Measurements from ENCODE around the gene CD81.

Gene CD81

DNA sequence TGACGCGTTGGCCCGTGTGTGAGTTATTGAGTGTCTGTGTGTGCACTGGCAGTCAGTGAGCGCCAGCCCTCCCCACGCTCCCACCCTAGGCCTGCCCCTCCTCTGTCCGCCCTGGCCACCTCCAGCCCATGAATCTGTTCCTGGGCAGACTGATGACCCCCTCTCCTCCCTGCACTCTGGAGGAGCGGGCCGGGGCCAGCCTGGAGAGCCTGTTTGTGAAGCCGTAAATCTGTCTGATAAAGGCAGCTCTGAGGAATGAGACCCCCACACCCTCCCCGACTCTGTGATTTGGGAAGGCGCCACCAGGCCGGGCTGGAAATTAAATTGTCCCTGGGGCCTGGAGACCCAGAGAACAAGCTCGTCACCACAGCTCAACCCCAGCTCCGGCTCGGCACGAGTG, 32.0 kb downstream of the CD81 start:
- no peaks in the 10 kb centered on the region for H3K9me2 ChIP-seq (replicated peaks; ENCODE audit: low read depth, low read length)
- H3K4me2 ChIP-seq (ENCODE audit: low read depth, low read length, poor library complexity, severe bottlenecking): no peak overlapping the region
- H3K4me3 ChIP-seq (ENCODE audit: low read length, poor library complexity, severe bottlenecking): no peak overlapping the region
- no peaks in the 10 kb centered on the region for H3K4me1 ChIP-seq (ENCODE audit: insufficient read depth, low read length, poor library complexity, severe bottlenecking)
- TF ChIP-seq EZH2phosphoT487 (IDR thresholded peaks at IDR 0.05; ENCODE audit: borderline replicate concordance): no peak
- TF ChIP-seq, protein P1, sequence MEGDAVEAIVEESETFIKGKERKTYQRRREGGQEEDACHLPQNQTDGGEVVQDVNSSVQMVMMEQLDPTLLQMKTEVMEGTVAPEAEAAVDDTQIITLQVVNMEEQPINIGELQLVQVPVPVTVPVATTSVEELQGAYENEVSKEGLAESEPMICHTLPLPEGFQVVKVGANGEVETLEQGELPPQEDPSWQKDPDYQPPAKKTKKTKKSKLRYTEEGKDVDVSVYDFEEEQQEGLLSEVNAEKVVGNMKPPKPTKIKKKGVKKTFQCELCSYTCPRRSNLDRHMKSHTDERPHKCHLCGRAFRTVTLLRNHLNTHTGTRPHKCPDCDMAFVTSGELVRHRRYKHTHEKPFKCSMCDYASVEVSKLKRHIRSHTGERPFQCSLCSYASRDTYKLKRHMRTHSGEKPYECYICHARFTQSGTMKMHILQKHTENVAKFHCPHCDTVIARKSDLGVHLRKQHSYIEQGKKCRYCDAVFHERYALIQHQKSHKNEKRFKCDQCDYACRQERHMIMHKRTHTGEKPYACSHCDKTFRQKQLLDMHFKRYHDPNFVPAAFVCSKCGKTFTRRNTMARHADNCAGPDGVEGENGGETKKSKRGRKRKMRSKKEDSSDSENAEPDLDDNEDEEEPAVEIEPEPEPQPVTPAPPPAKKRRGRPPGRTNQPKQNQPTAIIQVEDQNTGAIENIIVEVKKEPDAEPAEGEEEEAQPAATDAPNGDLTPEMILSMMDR (conservative IDR thresholded peaks at IDR 0.05; ENCODE audit: low read length): no peak
- H3K9ac ChIP-seq (ENCODE audit: low read depth, low read length, poor library complexity, severe bottlenecking): no peak overlapping the region
- no peak overlapping the region for H2AFZ ChIP-seq (ENCODE audit: low read length)
- H3K79me2 ChIP-seq (ENCODE audit: insufficient read depth, low read length): no peaks in the 10 kb centered on the region
- no peaks in the 10 kb centered on the region for H3K9me3 ChIP-seq (ENCODE audit: insufficient read depth, low read depth, low read length)
- no peaks in the 10 kb centered on the region for H4K20me1 ChIP-seq (ENCODE audit: insufficient read depth, low read length, poor library complexity, severe bottlenecking)
- no peaks in the 10 kb centered on the region for H3K36me3 ChIP-seq (ENCODE audit: insufficient read depth, low read length)
- H3F3A ChIP-seq (ENCODE audit: low read depth): no peaks in the 10 kb centered on the region
- H3K27me3 ChIP-seq (ENCODE audit: insufficient read depth, low read length, poor library complexity, severe bottlenecking): no peaks in the 10 kb centered on the region

DNA sequence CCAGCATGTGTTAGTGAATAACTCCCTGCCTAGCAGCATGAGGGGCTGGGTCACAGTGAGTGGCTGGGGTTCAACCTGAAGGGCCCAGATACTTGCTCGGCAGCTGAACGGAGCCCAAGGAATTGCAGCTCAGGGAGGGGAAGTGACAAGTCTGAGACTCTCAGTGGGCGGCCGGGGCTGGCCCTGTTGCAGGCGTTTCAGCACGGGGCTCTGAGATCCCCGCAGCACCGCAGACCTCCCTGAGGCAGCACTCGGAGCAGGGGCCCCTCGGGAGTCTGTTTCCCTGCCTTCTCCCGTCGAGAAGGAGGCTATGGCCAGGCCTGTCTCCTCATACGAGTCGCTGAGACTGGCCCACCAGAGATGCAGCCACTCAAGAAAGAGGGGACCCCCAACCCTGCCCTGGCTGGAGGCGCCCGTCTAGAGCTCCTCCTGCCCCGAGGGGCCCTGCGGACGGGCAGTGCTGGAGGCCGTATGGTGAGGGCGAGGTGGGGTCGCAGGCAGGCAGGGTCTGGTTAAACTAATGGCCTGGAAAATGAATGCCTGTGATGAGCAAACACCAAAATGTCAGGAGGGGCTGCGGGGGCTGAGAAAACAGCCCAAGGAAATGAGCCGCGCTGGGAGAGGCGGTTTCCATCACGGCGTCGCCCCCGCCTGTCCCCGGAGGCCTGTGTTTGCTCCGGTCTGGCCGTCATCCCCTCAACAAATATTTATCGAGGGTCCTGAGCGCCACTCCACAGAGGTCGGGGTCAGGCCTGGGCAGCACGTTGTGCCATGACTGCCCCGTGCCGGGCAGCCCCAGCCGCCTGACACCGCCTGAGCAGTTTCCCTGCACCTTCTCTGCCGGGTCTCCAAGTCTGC, 32.7 kb downstream of the CD81 start:
- TF ChIP-seq EZH2phosphoT487 (IDR thresholded peaks at IDR 0.05; ENCODE audit: borderline replicate concordance): no peak
- TF ChIP-seq, protein P1 (conservative IDR thresholded peaks at IDR 0.05; ENCODE audit: low read length): no peak
- H3K36me3 ChIP-seq (ENCODE audit: insufficient read depth, low read length): no peaks in the 10 kb centered on the region
- H2AFZ ChIP-seq (ENCODE audit: low read length): no peak overlapping the region
- no peaks in the 10 kb centered on the region for H3F3A ChIP-seq (ENCODE audit: low read depth)
- H3K79me2 ChIP-seq (ENCODE audit: insufficient read depth, low read length): no peaks in the 10 kb centered on the region
- H3K27me3 ChIP-seq (ENCODE audit: insufficient read depth, low read length, poor library complexity, severe bottlenecking): no peaks in the 10 kb centered on the region
- H4K20me1 ChIP-seq (ENCODE audit: insufficient read depth, low read length, poor library complexity, severe bottlenecking): no peaks in the 10 kb centered on the region
- H3K9ac ChIP-seq (ENCODE audit: low read depth, low read length, poor library complexity, severe bottlenecking): no peak overlapping the region
- H3K4me1 ChIP-seq (ENCODE audit: insufficient read depth, low read length, poor library complexity, severe bottlenecking): no peaks in the 10 kb centered on the region
- no peak overlapping the region for H3K4me2 ChIP-seq (ENCODE audit: low read depth, low read length, poor library complexity, severe bottlenecking)
- H3K4me3 ChIP-seq (ENCODE audit: low read length, poor library complexity, severe bottlenecking): no peak overlapping the region
- no peaks in the 10 kb centered on the region for H3K9me2 ChIP-seq (replicated peaks; ENCODE audit: low read depth, low read length)
- H3K9me3 ChIP-seq (ENCODE audit: insufficient read depth, low read depth, low read length): no peaks in the 10 kb centered on the region

DNA sequence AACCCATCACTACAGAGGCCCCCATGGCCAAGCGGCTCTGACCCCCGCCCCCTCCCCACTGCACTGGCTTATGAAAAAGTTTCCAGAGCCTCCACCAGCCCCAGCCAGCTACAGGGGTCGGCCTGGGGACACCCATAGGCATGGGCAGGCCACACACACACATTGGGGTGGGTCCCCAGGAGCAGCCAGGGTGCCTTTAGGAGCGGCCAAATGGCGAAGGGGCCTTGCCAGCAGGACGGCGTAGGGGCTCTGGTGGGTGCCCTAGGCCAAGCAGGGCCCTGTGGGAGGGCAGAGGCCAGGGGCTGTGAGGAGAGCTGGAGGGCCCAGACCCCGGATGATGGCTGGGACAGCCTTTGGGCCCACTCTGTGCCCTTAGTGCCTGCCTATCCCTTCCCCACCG, 33.5 kb downstream of the CD81 start:
- Histone ChIP-seq H3K9ac (ENCODE audit: low read depth, low read length, poor library complexity, severe bottlenecking) (no peak overlapping the region), H3F3A (ENCODE audit: low read depth) (no peaks in the 10 kb centered on the region), H3K9me2 (replicated peaks; ENCODE audit: low read depth, low read length) (no peaks in the 10 kb centered on the region), H2AFZ (ENCODE audit: low read length) (no peak overlapping the region), H3K36me3 (ENCODE audit: insufficient read depth, low read length) (no peaks in the 10 kb centered on the region), H3K4me3 (ENCODE audit: low read length, poor library complexity, severe bottlenecking) (no peak overlapping the region), H3K79me2 (ENCODE audit: insufficient read depth, low read length) (no peaks in the 10 kb centered on the region), H3K9me3 (ENCODE audit: insufficient read depth, low read depth, low read length) (no peaks in the 10 kb centered on the region), H4K20me1 (ENCODE audit: insufficient read depth, low read length, poor library complexity, severe bottlenecking) (no peaks in the 10 kb centered on the region), H3K27me3 (ENCODE audit: insufficient read depth, low read length, poor library complexity, severe bottlenecking) (no peaks in the 10 kb centered on the region), H3K4me1 (ENCODE audit: insufficient read depth, low read length, poor library complexity, severe bottlenecking) (no peaks in the 10 kb centered on the region), H3K4me2 (ENCODE audit: low read depth, low read length, poor library complexity, severe bottlenecking) (no peak overlapping the region)
- TF ChIP-seq EZH2phosphoT487 (IDR thresholded peaks at IDR 0.05; ENCODE audit: borderline replicate concordance): no peak
- TF ChIP-seq, protein P1 (conservative IDR thresholded peaks at IDR 0.05; ENCODE audit: low read length): no peak

All from Loucy (cell line).